ENCODE results near the gene CABLES1.

DNA sequence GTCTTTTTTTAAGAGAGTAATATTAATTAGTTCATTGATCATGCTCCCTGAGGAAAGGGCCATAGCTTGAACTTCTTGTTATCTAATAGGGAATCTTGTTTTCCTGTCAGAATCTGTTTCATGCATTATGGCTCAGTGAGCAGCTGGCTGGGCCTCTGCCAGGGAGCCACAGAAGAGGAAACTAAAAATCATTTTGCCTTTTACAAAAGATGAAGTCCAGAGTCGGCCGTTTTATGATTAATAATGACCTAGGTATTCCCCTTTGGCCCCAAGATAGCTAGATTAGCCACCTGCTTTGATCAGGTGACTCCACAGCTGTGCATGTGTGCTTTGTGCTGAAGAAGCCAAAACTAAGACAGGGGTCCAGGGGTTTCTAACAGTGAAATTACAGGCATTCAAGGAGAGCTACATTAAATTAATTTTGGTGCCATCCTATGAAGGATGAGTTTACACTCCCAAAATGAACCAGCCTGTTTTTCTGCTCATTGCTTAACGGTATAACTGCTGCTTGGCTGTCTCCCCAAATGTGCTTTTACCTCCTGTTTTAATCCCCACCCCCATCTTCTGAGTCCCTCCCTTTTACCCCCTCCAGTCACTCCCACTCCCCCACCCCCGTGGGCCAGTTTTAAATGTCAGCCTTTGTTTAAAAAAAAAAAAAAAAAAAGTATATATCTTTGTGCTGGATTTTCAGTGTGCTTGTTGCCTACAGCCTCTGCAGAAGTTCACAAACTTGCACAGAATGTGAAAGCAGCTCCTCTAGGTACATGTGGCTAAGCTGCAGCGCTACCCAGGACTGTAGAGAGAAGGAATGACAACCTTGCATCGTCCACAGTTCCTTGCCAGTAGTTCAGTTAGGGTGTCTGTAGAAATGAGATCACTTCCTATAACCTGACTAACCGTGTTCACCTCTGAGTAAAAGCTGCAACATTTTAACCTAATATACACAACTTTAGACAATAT, 93.1 kb downstream of the CABLES1 start:
- TF ChIP-seq, protein P1, sequence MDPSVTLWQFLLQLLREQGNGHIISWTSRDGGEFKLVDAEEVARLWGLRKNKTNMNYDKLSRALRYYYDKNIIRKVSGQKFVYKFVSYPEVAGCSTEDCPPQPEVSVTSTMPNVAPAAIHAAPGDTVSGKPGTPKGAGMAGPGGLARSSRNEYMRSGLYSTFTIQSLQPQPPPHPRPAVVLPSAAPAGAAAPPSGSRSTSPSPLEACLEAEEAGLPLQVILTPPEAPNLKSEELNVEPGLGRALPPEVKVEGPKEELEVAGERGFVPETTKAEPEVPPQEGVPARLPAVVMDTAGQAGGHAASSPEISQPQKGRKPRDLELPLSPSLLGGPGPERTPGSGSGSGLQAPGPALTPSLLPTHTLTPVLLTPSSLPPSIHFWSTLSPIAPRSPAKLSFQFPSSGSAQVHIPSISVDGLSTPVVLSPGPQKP (IDR thresholded peaks at IDR 0.05; ENCODE audit: borderline replicate concordance, low read depth, low read length) = no peak
- no peak for TF ChIP-seq SMC3 (IDR thresholded peaks at IDR 0.05; ENCODE audit: low read depth, low read length)
- TF ChIP-seq, protein P2, sequence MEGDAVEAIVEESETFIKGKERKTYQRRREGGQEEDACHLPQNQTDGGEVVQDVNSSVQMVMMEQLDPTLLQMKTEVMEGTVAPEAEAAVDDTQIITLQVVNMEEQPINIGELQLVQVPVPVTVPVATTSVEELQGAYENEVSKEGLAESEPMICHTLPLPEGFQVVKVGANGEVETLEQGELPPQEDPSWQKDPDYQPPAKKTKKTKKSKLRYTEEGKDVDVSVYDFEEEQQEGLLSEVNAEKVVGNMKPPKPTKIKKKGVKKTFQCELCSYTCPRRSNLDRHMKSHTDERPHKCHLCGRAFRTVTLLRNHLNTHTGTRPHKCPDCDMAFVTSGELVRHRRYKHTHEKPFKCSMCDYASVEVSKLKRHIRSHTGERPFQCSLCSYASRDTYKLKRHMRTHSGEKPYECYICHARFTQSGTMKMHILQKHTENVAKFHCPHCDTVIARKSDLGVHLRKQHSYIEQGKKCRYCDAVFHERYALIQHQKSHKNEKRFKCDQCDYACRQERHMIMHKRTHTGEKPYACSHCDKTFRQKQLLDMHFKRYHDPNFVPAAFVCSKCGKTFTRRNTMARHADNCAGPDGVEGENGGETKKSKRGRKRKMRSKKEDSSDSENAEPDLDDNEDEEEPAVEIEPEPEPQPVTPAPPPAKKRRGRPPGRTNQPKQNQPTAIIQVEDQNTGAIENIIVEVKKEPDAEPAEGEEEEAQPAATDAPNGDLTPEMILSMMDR (conservative IDR thresholded peaks at IDR 0.05; ENCODE audit: low read depth, low read length) = no peak
- TF ChIP-seq POLR2A (IDR thresholded peaks at IDR 0.05; ENCODE audit: low read depth, low read length) = no peak
- TF ChIP-seq, protein P3, sequence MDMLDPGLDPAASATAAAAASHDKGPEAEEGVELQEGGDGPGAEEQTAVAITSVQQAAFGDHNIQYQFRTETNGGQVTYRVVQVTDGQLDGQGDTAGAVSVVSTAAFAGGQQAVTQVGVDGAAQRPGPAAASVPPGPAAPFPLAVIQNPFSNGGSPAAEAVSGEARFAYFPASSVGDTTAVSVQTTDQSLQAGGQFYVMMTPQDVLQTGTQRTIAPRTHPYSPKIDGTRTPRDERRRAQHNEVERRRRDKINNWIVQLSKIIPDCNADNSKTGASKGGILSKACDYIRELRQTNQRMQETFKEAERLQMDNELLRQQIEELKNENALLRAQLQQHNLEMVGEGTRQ (IDR thresholded peaks at IDR 0.05; ENCODE audit: low read depth, low read length) = no peak
- no peak for TF ChIP-seq RFX5 (IDR thresholded peaks at IDR 0.05; ENCODE audit: low read depth, low read length)
- no peak for TF ChIP-seq FOS (IDR thresholded peaks at IDR 0.05; ENCODE audit: low read depth, low read length)
- TF ChIP-seq NFE2L2 (IDR thresholded peaks at IDR 0.05; ENCODE audit: low read depth, low read length) = no peak
- TF ChIP-seq CEBPB (IDR thresholded peaks at IDR 0.05; ENCODE audit: low read depth, low read length) = no peak; the same call in 1 of the 2 replicates
- no peak for TF ChIP-seq BHLHE40 (IDR thresholded peaks at IDR 0.05; ENCODE audit: low read depth, low read length)
- no peak for TF ChIP-seq MAFK (IDR thresholded peaks at IDR 0.05; ENCODE audit: low read depth, low read length)
- TF ChIP-seq RCOR1 (IDR thresholded peaks at IDR 0.05; ENCODE audit: insufficient replicate concordance, low read length) = no peak
- no peak for TF ChIP-seq MXI1 (IDR thresholded peaks at IDR 0.05; ENCODE audit: borderline replicate concordance, low read depth, low read length)
- no peak for TF ChIP-seq RAD21 (IDR thresholded peaks at IDR 0.05; ENCODE audit: low read length)
